HepG2 (cell line): Measurements from ENCODE around the gene PHRF1. TPM values are rescaled to one million over a fixed set of nuclear protein-coding genes. Genes with fewer than 3 reads are reported as not detected.

Experiments
- ATM ChIP-seq: fragments of 450-650 bp; IDR thresholded peaks from 2 replicates; pipeline ENCODE4 v1.7.1; 2017; ENCODE audit warnings: mild to moderate bottlenecking, borderline replicate concordance
- BORCS8-MEF2B ChIP-seq: sonication (generic); formaldehyde crosslinking; IDR thresholded peaks from 2 replicates; pipeline ENCODE4 v1.8.0; 2022; ENCODE audit warnings: mild to moderate bottlenecking, missing genetic modification reagents
- DPF2 ChIP-seq: sonication (generic); formaldehyde crosslinking; IDR thresholded peaks from 2 replicates; pipeline ENCODE4 v1.4.0; 2020; ENCODE audit warnings: mild to moderate bottlenecking, low read depth, missing genetic modification reagents, borderline replicate concordance
- E2F5 ChIP-seq: sonication (generic); formaldehyde crosslinking; conservative IDR thresholded peaks from 2 replicates; pipeline ENCODE4 v1.4.0; 2020; ENCODE audit warnings: missing genetic modification reagents
- FOSL2 ChIP-seq: sonication (generic); formaldehyde crosslinking; IDR thresholded peaks from 2 replicates; pipeline ENCODE4 v1.4.0; 2020; ENCODE audit warnings: missing genetic modification reagents
- HMG20B ChIP-seq: conservative IDR thresholded peaks from 2 replicates; pipeline ENCODE4 v1.6.1; 2016; ENCODE audit warnings: missing genetic modification reagents, missing compliant biosample characterization
- KDM5B ChIP-seq: sonication (generic); formaldehyde crosslinking; IDR thresholded peaks from 2 replicates; pipeline ENCODE4 v1.4.0; 2020; ENCODE audit warnings: missing genetic modification reagents, mild to moderate bottlenecking, borderline replicate concordance
- SALL2 ChIP-seq: sonication (generic); formaldehyde crosslinking; IDR thresholded peaks from 2 replicates; pipeline ENCODE4 v1.8.1; 2023; ENCODE audit warnings: mild to moderate bottlenecking, missing genetic modification reagents, inconsistent platforms
- SNAPC2 ChIP-seq: sonication (generic); formaldehyde crosslinking; IDR thresholded peaks from 2 replicates; pipeline ENCODE4 v1.8.1; 2022; ENCODE audit warnings: mild to moderate bottlenecking, missing genetic modification reagents
- TFDP2 ChIP-seq: sonication (generic); formaldehyde crosslinking; IDR thresholded peaks from 2 replicates; pipeline ENCODE4 v1.4.0; 2020; ENCODE audit warnings: missing genetic modification reagents
- YEATS2 ChIP-seq: sonication (generic); formaldehyde crosslinking; IDR thresholded peaks from 2 replicates; pipeline ENCODE4 v1.4.0; 2020; ENCODE audit warnings: missing genetic modification reagents, borderline replicate concordance
- ZFYVE20 ChIP-seq: sonication (generic); formaldehyde crosslinking; IDR thresholded peaks from 2 replicates; pipeline ENCODE4 v1.8.0; 2023; ENCODE audit warnings: low read depth, mild to moderate bottlenecking, moderate library complexity, missing genetic modification reagents, borderline replicate concordance
- ZNF232 ChIP-seq: sonication (generic); formaldehyde crosslinking; IDR thresholded peaks from 2 replicates; pipeline ENCODE4 v1.4.0; 2020; ENCODE audit warnings: missing genetic modification reagents, borderline replicate concordance
- ZNF260 ChIP-seq: sonication (generic); formaldehyde crosslinking; IDR thresholded peaks from 2 replicates; pipeline ENCODE4 v1.4.0; 2020; ENCODE audit warnings: missing genetic modification reagents, low read depth, mild to moderate bottlenecking, borderline replicate concordance
- ZNF276 ChIP-seq: sonication (generic); formaldehyde crosslinking; IDR thresholded peaks from 2 replicates; pipeline ENCODE4 v1.4.0; 2020; ENCODE audit warnings: mild to moderate bottlenecking, low read depth, missing genetic modification reagents
- ZNF333 ChIP-seq: sonication (generic); formaldehyde crosslinking; IDR thresholded peaks from 2 replicates; pipeline ENCODE4 v1.4.0; 2020; ENCODE audit warnings: mild to moderate bottlenecking, missing genetic modification reagents, borderline replicate concordance
- ZNF580 ChIP-seq: IDR thresholded peaks from 2 replicates; pipeline ENCODE4 v1.6.1; 2016; ENCODE audit warnings: low read depth, borderline replicate concordance
- ZNF777 ChIP-seq: sonication (generic); formaldehyde crosslinking; IDR thresholded peaks from 2 replicates; pipeline ENCODE4 v1.4.0; 2020; ENCODE audit warnings: missing genetic modification reagents
- ZNF790 ChIP-seq: sonication (generic); formaldehyde crosslinking; IDR thresholded peaks from 2 replicates; pipeline ENCODE4 v1.8.0; 2022; ENCODE audit warnings: missing genetic modification reagents, mild to moderate bottlenecking, borderline replicate concordance
- ZSCAN21 ChIP-seq: sonication (generic); formaldehyde crosslinking; IDR thresholded peaks from 2 replicates; pipeline ENCODE4 v1.8.0; 2022; ENCODE audit warnings: mild to moderate bottlenecking, missing genetic modification reagents, moderate library complexity, borderline replicate concordance
- ZZZ3 ChIP-seq: sonication (generic); formaldehyde crosslinking; IDR thresholded peaks from 2 replicates; pipeline ENCODE4 v1.4.0; 2020; ENCODE audit warnings: missing genetic modification reagents, mild to moderate bottlenecking, borderline replicate concordance
- polyA plus RNA-seq, 8 experiments: library from polyadenylated mRNA; depleted of rRNA in 3 of 8; stranded (reverse) in 7 of 8; unstranded in 1 of 8; fragments of >200 nt; fragmentation: Illumina TruSeq in 4 of 8; extraction: Trizol in 4 of 8; gene quantifications; 2 replicates each; pipeline versions ENCODE4 v1.2.1 to v1.2.3, GENCODE V29; 2011 to 2016; ENCODE audit warnings: low read depth in 4 of 8, missing spikeins in 1 of 8, mixed read lengths in 1 of 8; ENCODE audit not compliant: insufficient read depth in 1 of 8
- total RNA-seq, 5 experiments: library from RNA; depleted of rRNA; stranded (reverse); fragments of >200 nt; fragmentation: Illumina TruSeq; extraction: Trizol; gene quantifications; 2 replicates each; pipeline ENCODE4 v1.2.3, GENCODE V29; 2016; ENCODE audit warnings: low read depth in 1 of 5
- TF ChIP-seq, protein P1 (sequence below): IDR thresholded peaks from 2 replicates; pipeline ENCODE4 v1.6.1; 2018; ENCODE audit warnings: missing genetic modification reagents

Gene PHRF1
- total and polyA plus RNA-seq, 2 of the 13 experiments (the other 11 are each of a cell fraction or from before 2014, with no cell fraction given), result 8.2 to 16.7 TPM

DNA sequence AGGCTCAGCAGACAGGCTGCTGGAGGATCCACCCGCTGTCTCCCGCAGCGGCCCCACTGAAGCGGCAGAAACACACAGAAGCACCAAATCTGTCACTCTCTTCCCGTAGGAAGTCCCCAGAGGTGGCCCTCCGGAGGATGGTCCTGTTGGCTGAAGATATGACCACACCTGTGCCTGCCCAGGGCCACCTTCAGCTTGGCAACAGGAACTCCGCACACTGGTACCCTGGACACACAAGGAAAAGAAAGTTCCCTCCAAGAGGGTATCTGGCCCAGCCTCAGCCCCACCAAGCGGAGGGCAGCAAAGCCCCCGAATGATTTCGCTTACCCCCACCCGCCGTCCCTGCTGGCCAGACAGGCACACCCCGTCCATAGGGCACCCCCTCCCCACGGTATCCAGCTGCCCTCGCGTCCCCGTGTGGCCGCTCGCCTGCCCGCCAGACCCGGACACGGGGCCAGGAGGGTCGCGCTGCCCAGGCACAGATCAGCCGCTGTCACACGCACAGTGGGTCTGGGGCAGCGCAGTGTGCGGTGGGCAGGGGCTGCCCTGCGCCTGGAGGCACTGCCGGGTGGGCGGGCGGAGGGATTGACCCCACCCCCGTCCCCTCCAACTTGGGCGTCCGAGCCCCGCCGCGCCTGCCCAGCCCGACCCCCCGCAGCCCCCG is 8.5 kb upstream of the PHRF1 start (continued):
- TF ChIP-seq ZNF580 (CRISPR knock-in tag) (peak; percentile 12; the same call in 1 of the 2 replicates), ZFYVE20 (CRISPR knock-in tag) (no peak), FOSL2 (CRISPR knock-in tag) (no peak), ZNF777 (CRISPR knock-in tag) (0 out of 2 replicates have a peak, but pooled peaks have one; percentile 45), DPF2 (CRISPR knock-in tag) (no peak), TFDP2 (CRISPR knock-in tag) (no peak), ZNF232 (CRISPR knock-in tag) (0 out of 2 replicates have a peak, but pooled peaks have one; percentile 37), SALL2 (CRISPR knock-in tag) (no peak), HMG20B (CRISPR knock-in tag) (no peak), E2F5 (no peak), ATM (no peak), ZNF333 (CRISPR knock-in tag) (no peak), ZNF260 (CRISPR knock-in tag) (no peak), ZNF276 (CRISPR knock-in tag) (no peak), ZZZ3 (CRISPR knock-in tag) (no peak), KDM5B (CRISPR knock-in tag) (peak; percentile 54; the same call in 1 of the 2 replicates), ZSCAN21 (0 out of 2 replicates have a peak, but pooled peaks have one; percentile 38), BORCS8-MEF2B (CRISPR knock-in tag) (no peak), YEATS2 (CRISPR knock-in tag) (peak; percentile 17; the same call in 1 of the 2 replicates), ZNF790 (CRISPR knock-in tag) (no peak), SNAPC2 (CRISPR knock-in tag) (no peak)
- TF ChIP-seq, protein P1, sequence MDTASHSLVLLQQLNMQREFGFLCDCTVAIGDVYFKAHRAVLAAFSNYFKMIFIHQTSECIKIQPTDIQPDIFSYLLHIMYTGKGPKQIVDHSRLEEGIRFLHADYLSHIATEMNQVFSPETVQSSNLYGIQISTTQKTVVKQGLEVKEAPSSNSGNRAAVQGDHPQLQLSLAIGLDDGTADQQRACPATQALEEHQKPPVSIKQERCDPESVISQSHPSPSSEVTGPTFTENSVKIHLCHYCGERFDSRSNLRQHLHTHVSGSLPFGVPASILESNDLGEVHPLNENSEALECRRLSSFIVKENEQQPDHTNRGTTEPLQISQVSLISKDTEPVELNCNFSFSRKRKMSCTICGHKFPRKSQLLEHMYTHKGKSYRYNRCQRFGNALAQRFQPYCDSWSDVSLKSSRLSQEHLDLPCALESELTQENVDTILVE (CRISPR knock-in tag), result 0 out of 2 replicates have a peak, but pooled peaks have one; percentile 12
